Measurements from ENCODE around the gene SH2D1B.

DNA sequence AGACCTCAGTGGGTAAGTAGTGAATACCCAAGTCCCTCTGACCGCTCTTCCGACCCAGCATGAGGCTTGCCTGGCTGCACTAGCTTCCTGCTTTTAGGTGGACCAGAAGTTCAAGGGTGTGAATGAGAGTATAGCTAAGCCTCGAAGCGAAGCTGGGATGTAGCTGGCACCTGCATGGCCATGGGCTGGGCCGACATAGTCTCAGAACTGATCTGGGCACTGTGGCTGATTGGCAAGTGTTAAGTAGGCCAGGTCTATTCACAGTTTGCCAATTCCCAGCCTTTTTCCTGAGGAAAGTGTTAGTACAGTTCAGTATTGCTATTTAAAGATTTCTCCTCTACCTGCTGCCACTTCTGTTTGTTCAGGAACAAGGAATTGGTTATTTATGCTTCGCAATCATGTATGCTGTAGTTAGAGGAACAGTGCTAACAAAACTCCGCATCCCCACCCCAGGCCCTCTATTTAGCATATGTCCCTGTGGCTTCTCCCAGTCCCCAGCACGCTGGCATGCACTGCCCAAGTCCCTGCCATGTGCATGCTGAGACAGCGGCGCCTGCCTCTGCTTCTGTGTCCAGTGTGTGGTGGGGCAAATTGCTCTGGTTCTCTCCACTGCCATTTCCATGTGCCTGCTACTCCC lies 51.6 kb downstream of the SH2D1B start:
- TF ChIP-seq EZH2 (IDR thresholded peaks at IDR 0.05; ENCODE audit: borderline replicate concordance, low read depth, low read length, poor library complexity, severe bottlenecking), result no peak
- TF ChIP-seq, protein P1, sequence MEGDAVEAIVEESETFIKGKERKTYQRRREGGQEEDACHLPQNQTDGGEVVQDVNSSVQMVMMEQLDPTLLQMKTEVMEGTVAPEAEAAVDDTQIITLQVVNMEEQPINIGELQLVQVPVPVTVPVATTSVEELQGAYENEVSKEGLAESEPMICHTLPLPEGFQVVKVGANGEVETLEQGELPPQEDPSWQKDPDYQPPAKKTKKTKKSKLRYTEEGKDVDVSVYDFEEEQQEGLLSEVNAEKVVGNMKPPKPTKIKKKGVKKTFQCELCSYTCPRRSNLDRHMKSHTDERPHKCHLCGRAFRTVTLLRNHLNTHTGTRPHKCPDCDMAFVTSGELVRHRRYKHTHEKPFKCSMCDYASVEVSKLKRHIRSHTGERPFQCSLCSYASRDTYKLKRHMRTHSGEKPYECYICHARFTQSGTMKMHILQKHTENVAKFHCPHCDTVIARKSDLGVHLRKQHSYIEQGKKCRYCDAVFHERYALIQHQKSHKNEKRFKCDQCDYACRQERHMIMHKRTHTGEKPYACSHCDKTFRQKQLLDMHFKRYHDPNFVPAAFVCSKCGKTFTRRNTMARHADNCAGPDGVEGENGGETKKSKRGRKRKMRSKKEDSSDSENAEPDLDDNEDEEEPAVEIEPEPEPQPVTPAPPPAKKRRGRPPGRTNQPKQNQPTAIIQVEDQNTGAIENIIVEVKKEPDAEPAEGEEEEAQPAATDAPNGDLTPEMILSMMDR (conservative IDR thresholded peaks at IDR 0.05; ENCODE audit: low read depth, low read length), result no peak
